ENCODE results near the gene PDF. TPM values are rescaled to one million over a fixed set of nuclear protein-coding genes. Genes with fewer than 3 reads are reported as not detected.

Gene PDF
- total and polyA plus RNA-seq, 2 of the 13 experiments (the other 11 are each of a cell fraction or from before 2014, with no cell fraction given): 12.4 to 48.8 TPM

GRCh38 chr16:69326172-69326873, 4.1 kb downstream of the PDF start (continued):
- TF ChIP-seq ZBTB40 (IDR thresholded peaks at IDR 0.05) (no peak), ZBTB40 (CRISPR knock-in tag; IDR thresholded peaks at IDR 0.05) (no peak), TSC22D2 (CRISPR knock-in tag; IDR thresholded peaks at IDR 0.05; ENCODE audit: borderline replicate concordance) (no peak), THAP7 (CRISPR knock-in tag; IDR thresholded peaks at IDR 0.05) (peak; percentile 43; the same call in 1 of the 2 replicates), DDIT3 (CRISPR knock-in tag; IDR thresholded peaks at IDR 0.05) (no peak), GABPA (IDR thresholded peaks at IDR 0.05; ENCODE audit: low read depth, low read length) (no peak), GABPA (CRISPR knock-in tag; IDR thresholded peaks at IDR 0.05; ENCODE audit: low read depth) (peak; percentile 75), SALL1 (CRISPR knock-in tag; IDR thresholded peaks at IDR 0.05) (peak; percentile 88), ZNF512 (CRISPR knock-in tag; IDR thresholded peaks at IDR 0.05) (no peak), ZKSCAN5 (CRISPR knock-in tag; IDR thresholded peaks at IDR 0.05) (no peak), IRX3 (CRISPR knock-in tag; IDR thresholded peaks at IDR 0.05; ENCODE audit: borderline replicate concordance, low read depth) (no peak), ATF3 (CRISPR knock-in tag; IDR thresholded peaks at IDR 0.05) (no peak), ZNF20 (CRISPR knock-in tag; IDR thresholded peaks at IDR 0.05) (no peak), CENPBD1 (CRISPR knock-in tag; IDR thresholded peaks at IDR 0.05; ENCODE audit: borderline replicate concordance, low read depth) (no peak), KDM3A (CRISPR knock-in tag; IDR thresholded peaks at IDR 0.05; ENCODE audit: low read depth) (peak; percentile 62; the same call in 1 of the 2 replicates), YEATS4 (CRISPR knock-in tag; IDR thresholded peaks at IDR 0.05; ENCODE audit: borderline replicate concordance) (peak; percentile 79; the same call in 1 of the 2 replicates)
